Keratinocyte (primary cell): ENCODE measurements around the gene TATDN2. TPM values are rescaled to one million over a fixed set of nuclear protein-coding genes. Genes with fewer than 3 reads are reported as not detected.

Experiments used
- DNase-seq: peaks from one replicate; pipeline ENCODE4 v3.0.0-alpha.2; 2011; ENCODE audit warnings: low read depth, missing footprints, low spot score
- FAIRE-seq: peaks from 2 replicates; lab custom pipeline; 2011; peaks lifted over from hg19 to GRCh38; lab: Jason Lieb, UNC
- H2AFZ ChIP-seq: 2 replicates; pipeline ENCODE4 v1.6.0; 2012; ENCODE audit warnings: low read length, control low read depth, inconsistent platforms; ENCODE audit not compliant: control insufficient read depth
- H3K27ac ChIP-seq: 2 replicates; pipeline ENCODE4 v1.5.1; 2011; ENCODE audit warnings: low read length; ENCODE audit not compliant: control insufficient read depth, insufficient read depth
- H3K27me3 ChIP-seq: 3 replicates; pipeline ENCODE4 v1.6.0; 2011; ENCODE audit warnings: low read length; ENCODE audit not compliant: control insufficient read depth, insufficient read depth; ENCODE audit errors: extremely low read depth
- H3K36me3 ChIP-seq, 2 experiments: 2 replicates in 1 of 2; 3 replicates in 1 of 2; pipeline ENCODE4 v1.5.1; 2011; ENCODE audit warnings: low read length in 2 of 2, mild to moderate bottlenecking in 1 of 2; ENCODE audit not compliant: control insufficient read depth in 2 of 2, insufficient read depth in 2 of 2; ENCODE audit errors: extremely low read depth in 1 of 2
- H3K4me1 ChIP-seq: 3 replicates; pipeline ENCODE4 v1.5.1; 2011; ENCODE audit warnings: low read length; ENCODE audit not compliant: control insufficient read depth, insufficient read depth; ENCODE audit errors: extremely low read depth
- H3K4me2 ChIP-seq: 3 replicates; pipeline ENCODE4 v1.6.0; 2011; ENCODE audit warnings: low read depth, low read length; ENCODE audit not compliant: control insufficient read depth, insufficient read depth; ENCODE audit errors: extremely low read depth
- H3K4me3 ChIP-seq, 3 experiments: fragments of 200-600 bp in 1 of 3; sonication (generic) in 1 of 3; 2 replicates in 2 of 3; 3 replicates in 1 of 3; pipeline ENCODE4 v1.5.1; 2011 to 2016; ENCODE audit warnings: low read length in 3 of 3, mild to moderate bottlenecking in 3 of 3, control low read depth in 2 of 3, inconsistent platforms in 1 of 3, low read depth in 1 of 3, mixed read lengths in 1 of 3, mixed run types in 1 of 3, moderate library complexity in 1 of 3; ENCODE audit not compliant: control insufficient read depth in 2 of 3, insufficient read depth in 2 of 3; ENCODE audit errors: extremely low read depth in 1 of 3
- H3K79me2 ChIP-seq: 2 replicates; pipeline ENCODE4 v1.6.0; 2012; ENCODE audit warnings: low read length; ENCODE audit not compliant: control insufficient read depth, insufficient read depth
- H3K9ac ChIP-seq: 3 replicates; pipeline ENCODE4 v1.6.0; 2011; ENCODE audit warnings: low read length; ENCODE audit not compliant: control insufficient read depth, insufficient read depth; ENCODE audit errors: extremely low read depth
- H3K9me1 ChIP-seq: 3 replicates; pipeline ENCODE4 v1.6.0; 2011; ENCODE audit warnings: low read length; ENCODE audit not compliant: control insufficient read depth, insufficient read depth; ENCODE audit errors: extremely low read depth
- H3K9me3 ChIP-seq: 2 replicates; pipeline ENCODE4 v1.5.1; 2012; ENCODE audit warnings: low read depth, low read length; ENCODE audit not compliant: control insufficient read depth
- H4K20me1 ChIP-seq: 3 replicates; pipeline ENCODE4 v1.6.0; 2011; ENCODE audit warnings: low read length; ENCODE audit not compliant: control insufficient read depth, insufficient read depth; ENCODE audit errors: extremely low read depth
- CTCF ChIP-seq, 3 experiments: IDR thresholded peaks in 1 of 3; conservative IDR thresholded peaks in 1 of 3; optimal IDR thresholded peaks in 1 of 3; 2 replicates in 2 of 3; 3 replicates in 1 of 3; pipeline versions ENCODE3 to v1.5.1; 2011; ENCODE audit warnings: low read length in 3 of 3, mild to moderate bottlenecking in 3 of 3, moderate library complexity in 2 of 3, control low read depth in 1 of 3, inconsistent platforms in 1 of 3; ENCODE audit not compliant: insufficient read depth in 2 of 3; ENCODE audit errors: extremely low read depth in 1 of 3
- EZH2 ChIP-seq: IDR thresholded peaks from one replicate; pipeline ENCODE4 v1.6.1; 2012; ENCODE audit warnings: inconsistent platforms, mild to moderate bottlenecking, low read length, moderate library complexity
- dilution Hi-C: fragments of 300-500 bp; cut with MboI; formaldehyde crosslinking; loops from one replicate; pipeline ENCODE4 v1.7.0; 2020; ENCODE audit warnings: low sequenced_read_pairs; ENCODE audit not compliant: extremely low pct_ligation_motif_present
- polyA plus RNA-seq, 5 experiments: library from polyadenylated mRNA; depleted of rRNA in 3 of 5; stranded (reverse) in 3 of 5; stranded (forward) in 1 of 5; unstranded in 1 of 5; fragments of >200 nt; gene quantifications; 1 replicate in 1 of 5; 2 replicates in 3 of 5; 3 replicates in 1 of 5; pipeline versions ENCODE4 v1.2.1 to v1.2.3, GENCODE V29; 2011 to 2012; ENCODE audit warnings: missing spikeins in 2 of 5, low read depth in 1 of 5, low replicate concordance in 1 of 5

The TATDN2 gene
- polyA plus RNA-seq, 1 donor (not counting 4 experiments of a cell fraction or from before 2014, with no cell fraction given): 13.8 TPM

GRCh38 chr3:10312861-10313260 lies 64.6 kb downstream of the TATDN2 start:
- no peaks in the 10 kb centered on the region for H3K9me1 ChIP-seq
- no peaks in the 10 kb centered on the region for H3K9me3 ChIP-seq
- no peak for DNase-seq
- H3K27me3 ChIP-seq: no peaks in the 10 kb centered on the region
- no peak overlapping the region for H3K9ac ChIP-seq
- H3K36me3 ChIP-seq: peaks cover 51 to 56% of the 10 kb centered on the region in 2 experiments
- no peaks in the 10 kb centered on the region for H3K4me1 ChIP-seq
- H4K20me1 ChIP-seq: peaks cover 5% of the 10 kb centered on the region
- H3K4me2 ChIP-seq: no peak overlapping the region
- H3K79me2 ChIP-seq: peaks cover 7% of the 10 kb centered on the region
- FAIRE-seq: no peak
- TF ChIP-seq CTCF (optimal IDR thresholded peaks at IDR 0.05 in 1 of 3, IDR thresholded peaks at IDR 0.05 in 1 of 3, conservative IDR thresholded peaks at IDR 0.05 in 1 of 3; ENCODE audit: extremely low read depth in 1 of 3, insufficient read depth in 2 of 3, low read length in 3 of 3) (no peak), EZH2 (no peak)
- H2AFZ ChIP-seq: no peak overlapping the region
- no peak overlapping the region for H3K4me3 ChIP-seq
- dilution Hi-C loops: no loop called here
- H3K27ac ChIP-seq: no peak overlapping the region

GRCh38 chr3:10315101-10315500 lies 66.8 kb downstream of the TATDN2 start:
- Histone ChIP-seq H3K9me3 (no peaks in the 10 kb centered on the region), H3K4me2 (no peak overlapping the region), H3K79me2 (peaks cover 26% of the 10 kb centered on the region), H2AFZ (no peak overlapping the region), H3K27me3 (no peaks in the 10 kb centered on the region), H4K20me1 (peaks cover 7% of the 10 kb centered on the region), H3K4me1 (peaks cover 6% of the 10 kb centered on the region), H3K9me1 (no peaks in the 10 kb centered on the region), H3K36me3 (peaks cover 60% of the 10 kb centered on the region in 2 experiments), H3K9ac (no peak overlapping the region), H3K4me3 (no peak overlapping the region), H3K27ac (no peak overlapping the region)
- DNase-seq (no peak), FAIRE-seq (no peak)
- TF ChIP-seq CTCF (optimal IDR thresholded peaks at IDR 0.05 in 1 of 3, IDR thresholded peaks at IDR 0.05 in 1 of 3, conservative IDR thresholded peaks at IDR 0.05 in 1 of 3; ENCODE audit: extremely low read depth in 1 of 3, insufficient read depth in 2 of 3, low read length in 3 of 3) (no peak), EZH2 (no peak)
- dilution Hi-C loops: no loop called here
